KMS-11 (cell line): ENCODE results near the gene PIP.

Experiments used
- H2AFZ ChIP-seq: fragments of 200-600 bp; sonication (generic); 2 replicates; pipeline ENCODE4 v1.6.1; 2016; ENCODE audit warnings: antibody characterized with exemption, mixed run types, low read depth
- H3K27ac ChIP-seq: fragments of 200-600 bp; sonication (generic); 2 replicates; pipeline ENCODE4 v1.6.1; 2016; ENCODE audit warnings: mild to moderate bottlenecking, mixed run types
- H3K27me3 ChIP-seq: fragments of 200-600 bp; sonication (generic); 2 replicates; pipeline ENCODE4 v1.6.1; 2017; ENCODE audit warnings: mild to moderate bottlenecking, low read depth, mixed run types, moderate library complexity; ENCODE audit not compliant: insufficient read depth
- H3K36me3 ChIP-seq: fragments of 200-600 bp; sonication (generic); 2 replicates; pipeline ENCODE4 v1.6.1; 2017; ENCODE audit warnings: mild to moderate bottlenecking, mixed run types; ENCODE audit not compliant: insufficient read depth
- H3K4me1 ChIP-seq: fragments of 200-600 bp; sonication (generic); 2 replicates; pipeline ENCODE4 v1.6.1; 2016; ENCODE audit warnings: mild to moderate bottlenecking, low read depth, mixed run types; ENCODE audit not compliant: poor library complexity, severe bottlenecking
- H3K4me2 ChIP-seq: fragments of 200-600 bp; sonication (generic); 2 replicates; pipeline ENCODE4 v1.7.0; 2016; ENCODE audit warnings: mild to moderate bottlenecking, mixed run types
- H3K4me3 ChIP-seq: fragments of 200-600 bp; sonication (generic); IDR thresholded peaks from 2 replicates; pipeline ENCODE4 v1.6.1; 2017; ENCODE audit warnings: low read depth, low read length, mixed read lengths; ENCODE audit not compliant: insufficient read depth
- H3K79me2 ChIP-seq: fragments of 200-600 bp; sonication (generic); 2 replicates; pipeline ENCODE4 v1.6.1; 2016; ENCODE audit warnings: low read depth, mixed run types; ENCODE audit not compliant: insufficient read depth
- H3K9ac ChIP-seq: fragments of 200-600 bp; sonication (generic); 2 replicates; pipeline ENCODE4 v1.6.1; 2016; ENCODE audit warnings: mild to moderate bottlenecking, mixed run types
- H4K20me1 ChIP-seq: fragments of 200-600 bp; sonication (generic); 2 replicates; pipeline ENCODE4 v1.6.1; 2016; ENCODE audit warnings: mild to moderate bottlenecking, mixed run types; ENCODE audit not compliant: insufficient read depth
- CTCF ChIP-seq: fragments of 200-600 bp; sonication (generic); conservative IDR thresholded peaks from 2 replicates; pipeline ENCODE4 v1.6.1; 2017; ENCODE audit warnings: low read depth, mild to moderate bottlenecking, antibody characterized with exemption, low read length, moderate library complexity, mixed read lengths

Gene PIP

GRCh38 chr7:143181349-143181748, 49.5 kb downstream of the PIP start:
- no peaks in the 10 kb centered on the region for H3K27me3 ChIP-seq
- H3K36me3 ChIP-seq: no peaks in the 10 kb centered on the region
- H2AFZ ChIP-seq: no peak overlapping the region
- no peaks in the 10 kb centered on the region for H3K4me1 ChIP-seq
- H4K20me1 ChIP-seq: no peaks in the 10 kb centered on the region
- H3K9ac ChIP-seq: no peak overlapping the region
- no peak overlapping the region for H3K27ac ChIP-seq
- H3K4me3 ChIP-seq: no peak overlapping the region
- no peak for TF ChIP-seq CTCF
- H3K79me2 ChIP-seq: no peaks in the 10 kb centered on the region
- no peak overlapping the region for H3K4me2 ChIP-seq

GRCh38 chr7:143183024-143183423, 51.1 kb downstream of the PIP start, which contains the start of gene TAS2R39:
TAS2R39 (plus strand) TSS chr7:143183419; CDS start chr7:143183419, 0 bp downstream.
- H4K20me1 ChIP-seq: no peaks in the 10 kb centered on the region
- no peak for TF ChIP-seq CTCF
- H3K4me3 ChIP-seq: no peak within 1 kb of the TSS
- no peak within 1 kb of the TSS for H3K4me2 ChIP-seq
- no peaks in the 10 kb centered on the region for H3K4me1 ChIP-seq
- no peaks in the 10 kb centered on the region for H3K79me2 ChIP-seq
- no peak within 1 kb of the TSS for H2AFZ ChIP-seq
- no peaks in the 10 kb centered on the region for H3K27me3 ChIP-seq
- H3K9ac ChIP-seq: no peak within 1 kb of the TSS
- H3K36me3 ChIP-seq: no peaks in the 10 kb centered on the region
- no peak within 1 kb of the TSS for H3K27ac ChIP-seq

GRCh38 chr7:143185551-143185950, 53.7 kb downstream of the PIP start:
- H4K20me1 ChIP-seq: no peaks in the 10 kb centered on the region
- no peaks in the 10 kb centered on the region for H3K79me2 ChIP-seq
- no peak for TF ChIP-seq CTCF
- no peak overlapping the region for H3K27ac ChIP-seq
- no peak overlapping the region for H3K4me3 ChIP-seq
- H3K4me1 ChIP-seq: no peaks in the 10 kb centered on the region
- H2AFZ ChIP-seq: no peak overlapping the region
- H3K27me3 ChIP-seq: no peaks in the 10 kb centered on the region
- H3K36me3 ChIP-seq: no peaks in the 10 kb centered on the region
- H3K4me2 ChIP-seq: no peak overlapping the region
- H3K9ac ChIP-seq: no peak overlapping the region

- no peaks in the 10 kb centered on the region for H3K36me3 ChIP-seq
- no peaks in the 10 kb centered on the region for H3K4me1 ChIP-seq
- H4K20me1 ChIP-seq: no peaks in the 10 kb centered on the region
- no peak overlapping the region for H2AFZ ChIP-seq
- no peak overlapping the region for H3K4me2 ChIP-seq
- no peak overlapping the region for H3K27ac ChIP-seq
- no peaks in the 10 kb centered on the region for H3K79me2 ChIP-seq
- no peak for TF ChIP-seq CTCF
- no peak overlapping the region for H3K9ac ChIP-seq
- H3K4me3 ChIP-seq: no peak overlapping the region
- no peaks in the 10 kb centered on the region for H3K27me3 ChIP-seq
These were observed 57.1 kb downstream of the PIP start for GRCh38 chr7:143188994-143189393.
